Measurements from ENCODE around the gene ZNF821. TPM values are rescaled to one million over a fixed set of nuclear protein-coding genes. Genes with fewer than 3 reads are reported as not detected.

Gene ZNF821
- total RNA-seq, 4 donors from 2014 or later, result 1.3 to 10.1 (median 4.4) TPM

DNA sequence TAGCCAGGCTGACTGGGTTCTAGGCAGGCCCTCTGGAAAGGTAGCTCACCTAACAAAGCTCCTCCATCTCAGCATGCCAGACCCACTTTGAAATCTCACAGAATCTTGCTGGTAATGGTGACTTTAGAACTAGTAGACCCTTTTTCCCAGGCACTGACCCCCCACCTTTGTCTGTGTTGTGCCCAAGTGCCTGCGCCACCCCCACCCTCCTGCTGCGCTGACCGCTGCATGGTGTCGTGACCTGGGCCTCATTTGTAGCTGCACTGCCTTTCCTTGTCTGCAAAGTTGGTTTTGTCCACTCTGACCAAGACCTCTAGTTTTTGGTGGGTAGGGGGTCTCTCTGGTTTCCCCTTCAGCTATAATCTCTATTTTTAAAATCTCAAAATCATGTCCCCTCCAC lies 31.4 kb downstream of the ZNF821 start:
- TF ChIP-seq, protein P1, sequence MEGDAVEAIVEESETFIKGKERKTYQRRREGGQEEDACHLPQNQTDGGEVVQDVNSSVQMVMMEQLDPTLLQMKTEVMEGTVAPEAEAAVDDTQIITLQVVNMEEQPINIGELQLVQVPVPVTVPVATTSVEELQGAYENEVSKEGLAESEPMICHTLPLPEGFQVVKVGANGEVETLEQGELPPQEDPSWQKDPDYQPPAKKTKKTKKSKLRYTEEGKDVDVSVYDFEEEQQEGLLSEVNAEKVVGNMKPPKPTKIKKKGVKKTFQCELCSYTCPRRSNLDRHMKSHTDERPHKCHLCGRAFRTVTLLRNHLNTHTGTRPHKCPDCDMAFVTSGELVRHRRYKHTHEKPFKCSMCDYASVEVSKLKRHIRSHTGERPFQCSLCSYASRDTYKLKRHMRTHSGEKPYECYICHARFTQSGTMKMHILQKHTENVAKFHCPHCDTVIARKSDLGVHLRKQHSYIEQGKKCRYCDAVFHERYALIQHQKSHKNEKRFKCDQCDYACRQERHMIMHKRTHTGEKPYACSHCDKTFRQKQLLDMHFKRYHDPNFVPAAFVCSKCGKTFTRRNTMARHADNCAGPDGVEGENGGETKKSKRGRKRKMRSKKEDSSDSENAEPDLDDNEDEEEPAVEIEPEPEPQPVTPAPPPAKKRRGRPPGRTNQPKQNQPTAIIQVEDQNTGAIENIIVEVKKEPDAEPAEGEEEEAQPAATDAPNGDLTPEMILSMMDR (IDR thresholded peaks at IDR 0.05), result no peak
- DNase-seq (ENCODE audit: low spot score), result no peak
- no peak for ATAC-seq (ENCODE audit: low FRiP score)

DNA sequence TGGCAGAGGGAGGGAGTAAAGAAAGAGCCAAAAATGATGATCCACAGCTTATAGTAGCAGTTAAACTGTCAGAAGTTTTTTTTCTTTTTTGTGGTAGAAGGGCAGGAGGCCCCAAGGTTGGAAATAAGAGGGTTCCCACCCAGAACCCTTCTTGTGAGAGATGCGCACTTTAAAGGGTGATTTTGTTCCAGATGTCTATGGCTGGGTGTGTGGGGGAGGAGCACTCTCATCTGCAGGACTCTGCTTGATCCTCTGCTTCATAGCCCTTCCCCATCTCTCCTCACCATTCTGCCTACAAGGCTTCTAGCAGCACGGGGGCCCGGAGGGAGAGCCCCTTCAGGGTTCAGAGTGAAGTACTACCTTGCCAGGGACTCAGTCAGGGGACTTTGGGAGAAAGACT lies 31.8 kb downstream of the ZNF821 start:
- ATAC-seq (ENCODE audit: low FRiP score) (no peak), DNase-seq (ENCODE audit: low spot score) (no peak)
- TF ChIP-seq, protein P1 (IDR thresholded peaks at IDR 0.05), result no peak

DNA sequence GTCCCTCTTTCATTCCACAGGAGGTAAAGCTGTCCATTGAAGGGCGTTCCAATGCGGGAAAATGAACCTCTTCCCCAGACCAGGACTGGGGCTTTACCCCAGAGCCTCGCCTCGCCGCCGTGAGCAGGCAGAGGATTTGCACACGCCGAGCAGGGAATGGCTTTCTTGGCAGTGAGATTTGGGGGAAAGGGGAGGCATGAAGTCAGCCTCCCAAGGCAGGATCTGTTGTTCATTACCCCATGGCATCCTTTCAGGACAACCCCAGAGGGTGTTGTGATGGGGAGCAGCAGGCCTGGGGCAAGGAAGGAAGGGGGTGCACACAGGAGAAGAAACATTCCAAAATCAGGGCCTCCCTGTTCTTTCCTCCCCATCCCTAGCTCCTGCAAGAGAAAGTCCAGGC lies 32.2 kb downstream of the ZNF821 start:
- TF ChIP-seq, protein P1 (IDR thresholded peaks at IDR 0.05), result no peak
- ATAC-seq (ENCODE audit: low FRiP score) (no peak), DNase-seq (ENCODE audit: low spot score) (no peak)

DNA sequence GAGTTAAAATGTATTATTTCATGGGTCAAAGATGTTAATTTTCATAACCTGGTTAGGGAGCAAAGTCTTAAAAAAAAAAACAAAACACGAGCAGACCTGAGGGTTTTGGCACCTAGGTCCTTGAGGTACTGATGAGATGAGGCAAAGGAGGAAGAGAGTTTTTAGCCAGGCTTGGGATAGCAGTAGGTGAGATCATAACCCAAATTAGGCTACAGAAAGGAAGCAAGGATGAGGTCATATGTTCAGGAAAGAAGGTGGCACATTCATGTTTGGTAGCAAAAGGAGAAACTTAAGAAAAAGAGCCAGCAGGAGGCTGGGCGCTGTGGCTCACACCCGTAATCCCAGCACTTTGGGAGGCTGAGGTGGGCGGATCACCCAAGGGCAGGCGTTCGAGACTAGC lies 35.4 kb downstream of the ZNF821 start:
- no peak for ATAC-seq (ENCODE audit: low FRiP score)
- DNase-seq (ENCODE audit: low spot score), result no peak
- TF ChIP-seq, protein P1 (IDR thresholded peaks at IDR 0.05), result no peak

DNA sequence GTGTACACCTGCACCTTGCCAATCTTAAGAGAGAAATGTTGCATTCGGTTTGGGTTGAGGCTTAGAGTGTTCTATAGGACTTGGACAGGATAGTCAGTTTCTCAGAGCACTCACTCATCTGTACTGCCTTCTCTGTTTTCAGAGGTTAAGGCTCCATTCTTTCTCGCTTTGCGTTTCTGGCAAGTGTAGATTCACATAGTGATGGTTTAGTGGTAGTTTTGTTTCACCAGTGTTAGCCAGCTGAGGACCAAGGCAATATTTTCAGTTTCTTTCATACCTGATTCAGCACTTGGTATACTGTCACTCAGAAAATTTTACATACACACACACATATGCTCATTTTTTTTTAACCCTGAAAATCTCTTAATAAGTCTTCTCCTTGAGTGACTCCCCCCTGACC lies 36.9 kb downstream of the ZNF821 start:
- DNase-seq (ENCODE audit: low spot score) (no peak), ATAC-seq (ENCODE audit: low FRiP score) (no peak)
- TF ChIP-seq, protein P1 (IDR thresholded peaks at IDR 0.05), result no peak

DNA sequence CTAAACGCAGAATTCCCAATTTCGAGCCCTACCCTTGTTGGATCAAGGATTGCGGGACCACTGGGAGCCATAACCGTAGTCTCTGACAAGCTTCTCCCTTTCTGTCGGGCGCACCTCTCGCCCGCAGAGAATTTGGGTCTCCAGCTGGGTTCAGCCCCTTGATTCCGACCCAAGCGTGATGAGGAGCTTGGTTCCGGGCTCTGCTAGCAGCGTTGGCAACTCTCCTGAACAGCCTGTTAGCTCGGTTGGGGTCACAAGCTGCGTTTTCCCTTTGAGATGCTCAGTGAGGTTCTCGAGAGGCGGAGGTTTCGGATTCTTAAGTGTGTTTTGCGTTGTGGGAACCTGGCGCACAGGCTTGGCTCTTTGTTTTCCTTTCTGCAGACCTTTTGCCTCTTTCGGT lies 37.6 kb downstream of the ZNF821 start:
- TF ChIP-seq, protein P1 (IDR thresholded peaks at IDR 0.05), result no peak
- DNase-seq (ENCODE audit: low spot score) (no peak), ATAC-seq (ENCODE audit: low FRiP score) (no peak)

DNA sequence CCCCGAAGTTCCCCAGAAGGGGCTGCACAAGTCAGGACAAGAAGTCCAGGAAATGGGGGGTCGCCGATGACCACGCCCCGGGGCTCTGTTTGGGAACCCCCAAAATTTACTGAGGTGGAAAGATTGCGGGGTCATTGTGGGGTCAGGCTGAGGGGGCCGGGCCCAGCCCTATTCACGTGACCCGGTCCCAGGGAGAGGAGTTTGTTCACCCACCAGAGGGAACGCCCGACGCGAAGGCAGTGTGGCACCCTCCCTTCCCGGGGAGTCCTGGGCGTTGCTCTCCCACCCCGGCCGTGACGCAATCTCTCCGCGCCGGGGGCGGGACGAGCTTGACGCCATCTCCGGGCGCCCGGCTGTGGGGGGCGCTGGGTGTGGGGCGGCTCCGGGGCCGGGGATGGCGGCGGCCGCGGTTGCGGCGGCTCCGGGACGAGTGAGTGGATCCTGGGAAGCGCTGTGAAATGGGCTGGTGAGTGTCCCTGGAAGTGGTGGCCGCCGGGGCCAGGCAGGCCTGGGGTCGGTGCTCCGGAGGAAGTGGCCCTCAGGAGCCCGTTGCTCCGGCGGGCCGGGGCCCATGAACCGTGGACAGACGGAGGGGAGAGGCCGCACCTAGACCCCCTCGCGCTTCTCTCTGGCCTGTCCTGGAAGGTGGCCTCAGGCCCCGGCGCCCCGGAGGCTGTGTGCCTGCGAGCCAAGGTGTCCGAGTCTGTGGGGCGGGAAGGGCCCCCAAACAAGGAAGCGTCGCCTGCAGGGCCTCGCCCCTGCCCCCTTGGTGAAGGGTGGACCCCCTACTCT lies 38.1 kb downstream of the ZNF821 start, which contains the start of gene ATXN1L:
Gene ATXN1L, plus strand, starts transcription at position 338 of the 792 bp plus-strand sequence. CDS start 3,765 bp downstream, outside the sequence.
- DNase-seq (ENCODE audit: low spot score), result peak; percentile 65
- ATAC-seq (ENCODE audit: low FRiP score), result peak; percentile 94

More for the DNA sequence above, 38.1 kb downstream of the ZNF821 start, which contains the start of gene ATXN1L:
- TF ChIP-seq, protein P1 (IDR thresholded peaks at IDR 0.05), result no peak

Measured in omental fat pad (tissue), 4 donors.